SK-N-SH (cell line): Measurements from ENCODE around the gene PAPOLB.

ENCODE experiments used
- EP300 ChIP-seq, 2 experiments: IDR thresholded peaks; 2 replicates each; pipeline versions ENCODE4 v1.4.0 to v1.6.1; 2012; ENCODE audit warnings: borderline replicate concordance in 1 of 2, low read depth in 1 of 2, low read length in 1 of 2
- EZH2phosphoT487 ChIP-seq: fragments of 200-600 bp; sonication (generic); IDR thresholded peaks from 2 replicates; pipeline ENCODE4 v1.6.1; 2017; ENCODE audit warnings: low read depth, mixed run types, mild to moderate bottlenecking, antibody characterized with exemption, moderate library complexity, borderline replicate concordance
- JUND ChIP-seq: IDR thresholded peaks from 2 replicates; pipeline ENCODE4 v1.4.0; 2012
- NFIC ChIP-seq: IDR thresholded peaks from 2 replicates; pipeline ENCODE4 v1.4.0; 2012; ENCODE audit warnings: borderline replicate concordance
- POLR2AphosphoS5 ChIP-seq: IDR thresholded peaks from 2 replicates; pipeline ENCODE4 v1.6.1; 2012; ENCODE audit warnings: low read depth, low read length
- RXRA ChIP-seq: IDR thresholded peaks from 2 replicates; pipeline ENCODE4 v1.4.0; 2012; ENCODE audit warnings: low read depth, mild to moderate bottlenecking, borderline replicate concordance
- TEAD4 ChIP-seq: IDR thresholded peaks from 2 replicates; pipeline ENCODE4 v1.4.0; 2012; ENCODE audit warnings: mild to moderate bottlenecking, borderline replicate concordance; ENCODE audit not compliant: insufficient read depth
- TF ChIP-seq, protein P1 (sequence below): fragments of 200-600 bp; sonication (generic); IDR thresholded peaks from 2 replicates; pipeline ENCODE4 v1.6.1; 2017; ENCODE audit warnings: antibody characterized with exemption, mild to moderate bottlenecking, moderate library complexity
- TF ChIP-seq, protein P2 (sequence below): fragments of 150-350 bp; IDR thresholded peaks from 2 replicates; pipeline ENCODE4 v1.6.1; 2017; ENCODE audit warnings: antibody characterized with exemption, low read length, low read depth, borderline replicate concordance
- TF ChIP-seq, protein P3 (sequence below): IDR thresholded peaks from 2 replicates; pipeline ENCODE4; 2012

DNA sequence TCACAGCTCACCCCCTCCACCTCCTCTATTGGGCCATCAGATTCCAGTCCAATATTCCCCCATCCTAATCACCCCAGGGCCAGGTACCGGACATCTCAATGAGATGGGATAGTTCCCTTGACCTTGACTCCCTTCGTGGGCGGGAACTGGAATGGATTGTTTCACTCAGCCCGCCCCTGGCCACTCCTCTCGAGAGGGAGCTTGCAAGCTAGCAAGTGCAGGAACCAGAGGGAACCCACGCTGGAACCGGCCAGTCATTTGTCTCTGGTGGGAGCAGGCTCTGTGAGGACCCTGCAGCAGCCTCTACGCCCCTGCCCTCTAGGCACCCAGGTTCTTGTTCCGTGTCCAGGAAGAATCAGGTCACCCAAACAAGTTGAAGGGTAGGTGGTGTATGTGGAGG, 32.7 kb upstream of the PAPOLB start:
- TF ChIP-seq EZH2phosphoT487 (no peak), TEAD4 (no peak), NFIC (no peak), RXRA (no peak), POLR2AphosphoS5 (no peak), EP300 (IDR thresholded peaks at IDR 0.05; ENCODE audit: borderline replicate concordance in 1 of 2, low read depth in 1 of 2, low read length in 1 of 2) (no peak), JUND (no peak)
- TF ChIP-seq, protein P1, sequence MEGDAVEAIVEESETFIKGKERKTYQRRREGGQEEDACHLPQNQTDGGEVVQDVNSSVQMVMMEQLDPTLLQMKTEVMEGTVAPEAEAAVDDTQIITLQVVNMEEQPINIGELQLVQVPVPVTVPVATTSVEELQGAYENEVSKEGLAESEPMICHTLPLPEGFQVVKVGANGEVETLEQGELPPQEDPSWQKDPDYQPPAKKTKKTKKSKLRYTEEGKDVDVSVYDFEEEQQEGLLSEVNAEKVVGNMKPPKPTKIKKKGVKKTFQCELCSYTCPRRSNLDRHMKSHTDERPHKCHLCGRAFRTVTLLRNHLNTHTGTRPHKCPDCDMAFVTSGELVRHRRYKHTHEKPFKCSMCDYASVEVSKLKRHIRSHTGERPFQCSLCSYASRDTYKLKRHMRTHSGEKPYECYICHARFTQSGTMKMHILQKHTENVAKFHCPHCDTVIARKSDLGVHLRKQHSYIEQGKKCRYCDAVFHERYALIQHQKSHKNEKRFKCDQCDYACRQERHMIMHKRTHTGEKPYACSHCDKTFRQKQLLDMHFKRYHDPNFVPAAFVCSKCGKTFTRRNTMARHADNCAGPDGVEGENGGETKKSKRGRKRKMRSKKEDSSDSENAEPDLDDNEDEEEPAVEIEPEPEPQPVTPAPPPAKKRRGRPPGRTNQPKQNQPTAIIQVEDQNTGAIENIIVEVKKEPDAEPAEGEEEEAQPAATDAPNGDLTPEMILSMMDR, result no peak
- TF ChIP-seq, protein P2, sequence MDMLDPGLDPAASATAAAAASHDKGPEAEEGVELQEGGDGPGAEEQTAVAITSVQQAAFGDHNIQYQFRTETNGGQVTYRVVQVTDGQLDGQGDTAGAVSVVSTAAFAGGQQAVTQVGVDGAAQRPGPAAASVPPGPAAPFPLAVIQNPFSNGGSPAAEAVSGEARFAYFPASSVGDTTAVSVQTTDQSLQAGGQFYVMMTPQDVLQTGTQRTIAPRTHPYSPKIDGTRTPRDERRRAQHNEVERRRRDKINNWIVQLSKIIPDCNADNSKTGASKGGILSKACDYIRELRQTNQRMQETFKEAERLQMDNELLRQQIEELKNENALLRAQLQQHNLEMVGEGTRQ, result no peak
- TF ChIP-seq, protein P3, sequence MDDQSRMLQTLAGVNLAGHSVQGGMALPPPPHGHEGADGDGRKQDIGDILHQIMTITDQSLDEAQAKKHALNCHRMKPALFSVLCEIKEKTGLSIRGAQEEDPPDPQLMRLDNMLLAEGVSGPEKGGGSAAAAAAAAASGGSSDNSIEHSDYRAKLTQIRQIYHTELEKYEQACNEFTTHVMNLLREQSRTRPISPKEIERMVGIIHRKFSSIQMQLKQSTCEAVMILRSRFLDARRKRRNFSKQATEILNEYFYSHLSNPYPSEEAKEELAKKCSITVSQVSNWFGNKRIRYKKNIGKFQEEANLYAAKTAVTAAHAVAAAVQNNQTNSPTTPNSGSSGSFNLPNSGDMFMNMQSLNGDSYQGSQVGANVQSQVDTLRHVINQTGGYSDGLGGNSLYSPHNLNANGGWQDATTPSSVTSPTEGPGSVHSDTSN, result no peak
